Smooth muscle cell (in vitro differentiated cells): ENCODE data around the gene PDAP1. TPM values are rescaled to one million over a fixed set of nuclear protein-coding genes. Genes with fewer than 3 reads are reported as not detected.

Experiments
- DNase-seq: peaks from one replicate; lab custom pipeline; 2025; ENCODE audit not compliant: unreplicated experiment; lab: John Stamatoyannopoulos, UW
- H2AFZ ChIP-seq: fragments of 200-600 bp; sonication (generic); 2 replicates; pipeline ENCODE4 v1.6.0; 2016; ENCODE audit warnings: antibody characterized with exemption, low read depth, mild to moderate bottlenecking
- H3F3A ChIP-seq: fragments of 200-600 bp; sonication (generic); 2 replicates; pipeline ENCODE4 v1.6.0; 2017; ENCODE audit warnings: antibody characterized with exemption, low read depth
- H3K27ac ChIP-seq: fragments of 200-600 bp; sonication (generic); 2 replicates; pipeline ENCODE4 v1.5.1; 2016; ENCODE audit warnings: low read depth, mild to moderate bottlenecking
- H3K27me3 ChIP-seq: fragments of 200-600 bp; sonication (generic); 2 replicates; pipeline ENCODE4 v1.6.1; 2016; ENCODE audit warnings: low read depth, mild to moderate bottlenecking
- H3K36me3 ChIP-seq: fragments of 200-600 bp; sonication (generic); 2 replicates; pipeline ENCODE4 v1.5.1; 2016; ENCODE audit warnings: low read depth
- H3K4me1 ChIP-seq: fragments of 200-600 bp; sonication (generic); 2 replicates; pipeline ENCODE4 v1.5.1; 2016; ENCODE audit warnings: low read depth
- H3K4me2 ChIP-seq: fragments of 200-600 bp; sonication (generic); 2 replicates; pipeline ENCODE4 v1.6.0; 2016; ENCODE audit warnings: mild to moderate bottlenecking
- H3K4me3 ChIP-seq: fragments of 200-600 bp; sonication (generic); 2 replicates; pipeline ENCODE4 v1.5.1; 2016; ENCODE audit warnings: mild to moderate bottlenecking
- H3K79me2 ChIP-seq: fragments of 200-600 bp; sonication (generic); 2 replicates; pipeline ENCODE4 v1.6.0; 2016; ENCODE audit warnings: low read depth, mild to moderate bottlenecking
- H3K9ac ChIP-seq: fragments of 200-600 bp; sonication (generic); 2 replicates; pipeline ENCODE4 v1.6.0; 2016; ENCODE audit warnings: low read depth
- H3K9me3 ChIP-seq: fragments of 200-600 bp; sonication (generic); replicated peaks from 2 replicates; pipeline ENCODE4 v1.5.1; 2016; ENCODE audit warnings: low read depth
- H4K20me1 ChIP-seq: fragments of 200-600 bp; sonication (generic); 2 replicates; pipeline ENCODE4 v1.6.0; 2016; ENCODE audit warnings: low read depth
- WGBS: methylation state at CpG from one replicate; pipeline ENCODE4 v1.1.7; 2016; ENCODE audit warnings: low lambda C conversion rate; 5-methylcytosine and 5-hydroxymethylcytosine counted together
- polyA plus RNA-seq: library from polyadenylated mRNA; unstranded; fragments of >200 nt; fragmentation: Nextera tagmentation; extraction: Ambion mirVana; gene quantifications from 2 replicates; pipeline ENCODE4 v1.2.1, GENCODE V29; 2016
- total RNA-seq: library from RNA; depleted of rRNA; stranded (reverse); fragments of >200 nt; gene quantifications from 2 replicates; pipeline ENCODE4 v1.2.3, GENCODE V29; 2014
- TF ChIP-seq, protein P1 (sequence below): fragments of 200-600 bp; sonication (generic); IDR thresholded peaks from 2 replicates; pipeline ENCODE4 v1.5.1; 2017; ENCODE audit warnings: borderline replicate concordance, mild to moderate bottlenecking, antibody characterized with exemption; ENCODE audit not compliant: insufficient read depth, poor library complexity, severe bottlenecking

PDAP1 gene
- total and polyA plus RNA-seq, 2 experiments from 2014 or later: 77.3 to 89.4 TPM

DNA sequence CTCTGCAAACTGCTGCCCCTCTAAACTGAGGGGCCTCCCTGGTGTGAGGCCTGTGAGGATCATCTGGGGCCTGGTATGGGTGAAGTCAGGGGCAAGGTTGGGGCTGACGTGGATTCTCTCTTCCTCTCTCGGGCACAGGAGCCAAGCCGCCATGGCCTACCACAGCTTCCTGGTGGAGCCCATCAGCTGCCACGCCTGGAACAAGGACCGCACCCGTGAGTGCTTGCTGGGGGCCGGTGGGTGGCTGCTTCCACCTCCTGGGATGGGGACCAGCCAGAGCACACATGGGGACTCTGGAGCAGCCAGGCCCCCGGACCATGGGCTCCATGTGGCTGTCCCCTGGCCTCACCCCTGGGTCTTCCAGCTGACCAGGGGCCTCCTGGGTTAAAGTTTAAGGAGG is 22.8 kb downstream of the PDAP1 start:
- DNase-seq: no peak
- Histone ChIP-seq H3K4me1 (no peaks in the 10 kb centered on the region), H4K20me1 (peaks cover 60% of the 10 kb centered on the region), H3K4me2 (no peak overlapping the region), H3K9ac (no peak overlapping the region), H2AFZ (no peak overlapping the region), H3K4me3 (no peak overlapping the region), H3F3A (no peaks in the 10 kb centered on the region), H3K79me2 (peaks cover 30% of the 10 kb centered on the region), H3K36me3 (no peaks in the 10 kb centered on the region), H3K27ac (no peak overlapping the region), H3K9me3 (no peaks in the 10 kb centered on the region), H3K27me3 (no peaks in the 10 kb centered on the region)
- TF ChIP-seq, protein P1, sequence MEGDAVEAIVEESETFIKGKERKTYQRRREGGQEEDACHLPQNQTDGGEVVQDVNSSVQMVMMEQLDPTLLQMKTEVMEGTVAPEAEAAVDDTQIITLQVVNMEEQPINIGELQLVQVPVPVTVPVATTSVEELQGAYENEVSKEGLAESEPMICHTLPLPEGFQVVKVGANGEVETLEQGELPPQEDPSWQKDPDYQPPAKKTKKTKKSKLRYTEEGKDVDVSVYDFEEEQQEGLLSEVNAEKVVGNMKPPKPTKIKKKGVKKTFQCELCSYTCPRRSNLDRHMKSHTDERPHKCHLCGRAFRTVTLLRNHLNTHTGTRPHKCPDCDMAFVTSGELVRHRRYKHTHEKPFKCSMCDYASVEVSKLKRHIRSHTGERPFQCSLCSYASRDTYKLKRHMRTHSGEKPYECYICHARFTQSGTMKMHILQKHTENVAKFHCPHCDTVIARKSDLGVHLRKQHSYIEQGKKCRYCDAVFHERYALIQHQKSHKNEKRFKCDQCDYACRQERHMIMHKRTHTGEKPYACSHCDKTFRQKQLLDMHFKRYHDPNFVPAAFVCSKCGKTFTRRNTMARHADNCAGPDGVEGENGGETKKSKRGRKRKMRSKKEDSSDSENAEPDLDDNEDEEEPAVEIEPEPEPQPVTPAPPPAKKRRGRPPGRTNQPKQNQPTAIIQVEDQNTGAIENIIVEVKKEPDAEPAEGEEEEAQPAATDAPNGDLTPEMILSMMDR: no peak
- WGBS: 100% methylated on average over 8 of the region's 8 CpGs

DNA sequence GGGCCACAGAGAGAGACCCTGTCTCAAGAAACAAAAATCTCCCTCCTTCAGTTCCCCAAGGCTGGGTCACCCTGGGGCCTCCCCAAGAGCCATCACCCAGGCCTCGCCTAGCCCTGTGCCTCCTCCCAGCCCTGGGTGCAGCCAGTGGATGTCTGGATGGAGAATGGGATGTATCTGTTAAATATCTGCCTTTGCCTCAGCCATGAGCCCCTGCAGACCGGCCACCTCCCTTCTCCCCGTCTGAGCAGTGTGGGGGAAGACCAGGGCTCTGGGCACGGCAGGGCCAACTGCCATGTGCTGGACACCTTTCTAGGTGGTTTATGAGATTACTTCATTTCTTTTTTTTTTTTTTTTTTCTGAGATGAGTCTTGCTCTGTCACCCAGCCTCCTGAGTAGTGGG is 23.9 kb downstream of the PDAP1 start:
- Histone ChIP-seq H3K9ac (no peak overlapping the region), H4K20me1 (peaks cover 70% of the 10 kb centered on the region), H3K79me2 (peaks cover 41% of the 10 kb centered on the region), H3K27ac (no peak overlapping the region), H2AFZ (no peak overlapping the region), H3K27me3 (no peaks in the 10 kb centered on the region), H3K36me3 (no peaks in the 10 kb centered on the region), H3K4me2 (no peak overlapping the region), H3K4me1 (peaks cover 4% of the 10 kb centered on the region), H3K9me3 (no peaks in the 10 kb centered on the region), H3F3A (no peaks in the 10 kb centered on the region), H3K4me3 (no peak overlapping the region)
- 97% methylated on average over 4 of the region's 4 CpGs for WGBS
- no peak for DNase-seq
- TF ChIP-seq, protein P1: no peak

DNA sequence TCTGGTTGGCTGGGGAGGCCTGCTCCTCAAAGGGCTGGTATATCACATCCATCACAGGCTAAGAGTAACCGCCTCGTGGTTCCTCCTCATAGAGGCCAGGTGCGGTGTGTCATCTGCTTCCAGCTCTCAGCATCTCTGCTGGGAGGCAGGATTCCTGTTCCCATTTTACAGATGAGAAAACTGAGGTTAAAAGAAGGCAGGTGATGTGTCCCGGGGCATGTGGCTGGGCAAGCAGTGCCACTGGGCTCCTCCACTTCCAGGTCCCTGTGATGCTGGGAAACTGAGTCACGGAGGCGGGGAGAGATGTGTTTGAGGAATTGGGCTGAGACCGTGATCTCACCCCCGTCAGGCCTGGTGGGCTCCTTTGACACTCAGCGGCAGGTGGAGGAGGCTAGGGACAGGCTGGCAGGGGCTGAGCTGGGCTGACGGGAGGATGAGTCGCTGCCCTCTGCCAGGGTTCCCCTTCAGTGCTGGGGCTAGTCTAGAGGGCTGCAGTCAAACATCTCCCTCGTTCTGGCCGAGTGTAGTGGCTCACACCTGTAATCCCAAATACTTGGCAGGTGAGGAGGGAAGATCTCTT is 24.5 kb downstream of the PDAP1 start:
- Histone ChIP-seq H3K9ac (no peak overlapping the region), H3K4me3 (no peak overlapping the region), H4K20me1 (peaks cover 74% of the 10 kb centered on the region), H3K27me3 (no peaks in the 10 kb centered on the region), H3K36me3 (no peaks in the 10 kb centered on the region), H3K27ac (no peak overlapping the region), H3K4me2 (no peak overlapping the region), H3K4me1 (peaks cover 4% of the 10 kb centered on the region), H3K79me2 (peaks cover 44% of the 10 kb centered on the region), H3K9me3 (no peaks in the 10 kb centered on the region), H2AFZ (no peak overlapping the region), H3F3A (peaks cover 3% of the 10 kb centered on the region)
- no peak for DNase-seq
- 99% methylated on average over 13 of the region's 13 CpGs for WGBS
- TF ChIP-seq, protein P1: no peak

DNA sequence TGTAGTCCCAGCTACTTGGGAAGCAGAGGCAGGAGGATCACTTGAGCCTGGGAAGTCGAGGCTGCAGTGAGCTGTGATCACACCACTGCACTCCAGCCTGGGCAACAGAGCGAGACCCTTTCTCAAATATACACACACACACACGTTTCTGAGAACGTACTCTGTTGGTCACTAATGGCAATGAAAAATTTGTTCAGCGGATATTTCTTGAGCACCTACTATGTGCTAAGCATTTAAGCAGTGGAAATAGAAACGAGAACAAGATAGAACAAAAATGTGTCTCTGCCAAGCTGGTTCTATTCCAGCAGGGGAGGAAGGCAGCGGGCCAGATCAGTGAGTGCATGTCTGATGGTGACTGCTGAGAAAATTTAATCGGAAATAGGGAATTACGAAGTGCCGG is 25.2 kb downstream of the PDAP1 start:
- Histone ChIP-seq H3K27me3 (no peaks in the 10 kb centered on the region), H3K9me3 (no peaks in the 10 kb centered on the region), H3K4me1 (peaks cover 4% of the 10 kb centered on the region), H3K79me2 (peaks cover 44% of the 10 kb centered on the region), H3F3A (peaks cover 4% of the 10 kb centered on the region), H3K4me2 (no peak overlapping the region), H3K36me3 (no peaks in the 10 kb centered on the region), H3K4me3 (no peak overlapping the region), H3K9ac (no peak overlapping the region), H2AFZ (no peak overlapping the region), H4K20me1 (peaks cover 75% of the 10 kb centered on the region), H3K27ac (no peak overlapping the region)
- 97% methylated on average over 10 of the region's 10 CpGs for WGBS
- no peak for DNase-seq
- TF ChIP-seq, protein P1: no peak
